Pancreas (tissue), 10 donors: ENCODE measurements around the gene PAMR1. TPM values are rescaled to one million over a fixed set of nuclear protein-coding genes. Genes with fewer than 3 reads are reported as not detected.

Experiments
- ATAC-seq, 4 donors: fragments of 200-7000 bp; cut with Tn5 transposase; one replicate each; pipeline versions ENCODE4 v1.8.0 to v1.9.1; 2020; ENCODE audit warnings: mild to moderate bottlenecking in 4 of 4, moderate library complexity in 4 of 4
- DNase-seq, 6 donors: peaks; one replicate each; pipeline ENCODE4 v3.0.0-alpha.2; 2020
- FAIRE-seq: peaks from 2 replicates; lab custom pipeline; 2012; peaks lifted over from hg19 to GRCh38; lab: Jason Lieb, UNC
- H3K27ac ChIP-seq, 4 donors: fragments of 200-600 bp; sonication (generic); 1 replicate in 3 of 4; 2 replicates in 1 of 4; pipeline versions ENCODE4 v1.5.0 to v1.8.0; 2020
- H3K27me3 ChIP-seq, 4 donors: fragments of 200-600 bp; one replicate each; pipeline ENCODE4 v1.8.0; 2021
- H3K36me3 ChIP-seq, 3 donors: fragments of 200-600 bp; sonication (generic) in 1 of 3; one replicate each; pipeline versions ENCODE4 v1.5.0 to v1.8.0; 2020 to 2021
- H3K4me1 ChIP-seq, 3 donors: fragments of 200-600 bp; one replicate each; pipeline ENCODE4 v1.8.0; 2021
- H3K4me3 ChIP-seq, 4 donors: fragments of 200-600 bp; sonication (generic) in 2 of 4; one replicate each; pipeline versions ENCODE4 v1.5.0 to v1.8.0; 2020 to 2021
- H3K9me3 ChIP-seq, 4 donors: fragments of 200-600 bp; one replicate each; pipeline ENCODE4 v1.8.0; 2021
- WGBS, 2 donors: extraction: QIAGEN DNeasy Blood & Tissue Kit; methylation state at CpG; one replicate each; pipeline ENCODE4 v1.1.7; 2013; 5-methylcytosine and 5-hydroxymethylcytosine counted together
- intact Hi-C, 3 donors: fragments of 100-400 bp; cut with DNase I; formaldehyde crosslinking; loops; one replicate each; pipeline versions ENCODE4 v1.11.1 to v1.14.2; 2022
- polyA plus RNA-seq, 2 donors: library from polyadenylated mRNA; stranded (reverse); fragments of 200-250 nt; gene quantifications; one replicate each; pipeline ENCODE4 v1.2.3, GENCODE V29; 2013
- total RNA-seq, 6 donors: library from RNA; stranded (reverse); fragmentation: NEBNext Ultra II Directional in 4 of 6; extraction: Animal tissue kit (Norgen Biotek cat#: 25700) in 4 of 6; gene quantifications; one replicate each; pipeline versions ENCODE4 v1.2.1 to v1.2.4, GENCODE V29; 2021 to 2023
- TF ChIP-seq, protein P1 (sequence below), 4 donors: fragments of 200-600 bp; sonication (generic) in 3 of 4; IDR thresholded peaks; one replicate each; pipeline versions ENCODE4 v1.5.0 to v1.8.0; 2021; ENCODE audit warnings: antibody characterized with exemption in 4 of 4
- donor health status: healthy with polysubstance abuse.
- donor health status: DM: no; HTN: no; CAD: no; lungs with moderate emphysema.
- donor health status: DM: no; HTN: no; CAD: no.
- donor health status: control.
- donor health status: control.
- donor health status: Bipolar disorder and iron deficiency.
- donor health status: DM: yes; HTN: yes; CAD: no.
- donor health status: DM: no; HTN: no; CAD: no.
- donor health status: DM: no; HTN: no; CAD: no.
- donor health status: DM: yes; HTN: yes; CAD: no.

The PAMR1 gene
- total and polyA plus RNA-seq, 8 donors, result 0.42 to 4.8 (median 1.3) TPM

DNA sequence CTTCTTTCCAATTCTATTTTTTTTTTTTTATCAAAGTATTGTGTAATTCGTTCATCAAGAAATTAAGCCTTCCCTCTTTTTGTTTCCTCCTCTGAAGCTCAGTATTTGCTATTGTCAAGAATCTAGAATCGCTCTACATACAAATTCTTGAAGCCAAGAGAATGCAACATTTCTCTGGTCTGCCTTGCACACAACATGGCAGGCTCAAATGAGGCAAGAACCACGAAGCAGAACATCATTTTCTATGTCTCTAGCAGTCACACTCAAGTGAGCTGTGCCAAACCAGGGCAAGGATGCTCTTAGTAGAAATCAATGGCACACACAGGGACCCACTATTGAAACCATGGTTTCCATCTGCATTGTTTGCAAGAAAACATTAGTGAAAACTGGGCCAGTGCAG, 59.4 kb downstream of the PAMR1 start:
- Histone ChIP-seq H3K27me3 (no peaks in the 10 kb centered on the region), H3K4me1 (no peaks in the 10 kb centered on the region), H3K9me3 (no peaks in the 10 kb centered on the region), H3K4me3 (no peak overlapping the region), H3K36me3 (no peaks in the 10 kb centered on the region), H3K27ac (no peak overlapping the region)
- no peak for FAIRE-seq
- TF ChIP-seq, protein P1, sequence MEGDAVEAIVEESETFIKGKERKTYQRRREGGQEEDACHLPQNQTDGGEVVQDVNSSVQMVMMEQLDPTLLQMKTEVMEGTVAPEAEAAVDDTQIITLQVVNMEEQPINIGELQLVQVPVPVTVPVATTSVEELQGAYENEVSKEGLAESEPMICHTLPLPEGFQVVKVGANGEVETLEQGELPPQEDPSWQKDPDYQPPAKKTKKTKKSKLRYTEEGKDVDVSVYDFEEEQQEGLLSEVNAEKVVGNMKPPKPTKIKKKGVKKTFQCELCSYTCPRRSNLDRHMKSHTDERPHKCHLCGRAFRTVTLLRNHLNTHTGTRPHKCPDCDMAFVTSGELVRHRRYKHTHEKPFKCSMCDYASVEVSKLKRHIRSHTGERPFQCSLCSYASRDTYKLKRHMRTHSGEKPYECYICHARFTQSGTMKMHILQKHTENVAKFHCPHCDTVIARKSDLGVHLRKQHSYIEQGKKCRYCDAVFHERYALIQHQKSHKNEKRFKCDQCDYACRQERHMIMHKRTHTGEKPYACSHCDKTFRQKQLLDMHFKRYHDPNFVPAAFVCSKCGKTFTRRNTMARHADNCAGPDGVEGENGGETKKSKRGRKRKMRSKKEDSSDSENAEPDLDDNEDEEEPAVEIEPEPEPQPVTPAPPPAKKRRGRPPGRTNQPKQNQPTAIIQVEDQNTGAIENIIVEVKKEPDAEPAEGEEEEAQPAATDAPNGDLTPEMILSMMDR (IDR thresholded peaks at IDR 0.05), result no peak
- no peak for ATAC-seq
- DNase-seq, result no peak
- 69 to 78% methylated on average over 3 of the region's 3 CpGs for WGBS, 2 donors
- intact Hi-C loops, result no loop called here

DNA sequence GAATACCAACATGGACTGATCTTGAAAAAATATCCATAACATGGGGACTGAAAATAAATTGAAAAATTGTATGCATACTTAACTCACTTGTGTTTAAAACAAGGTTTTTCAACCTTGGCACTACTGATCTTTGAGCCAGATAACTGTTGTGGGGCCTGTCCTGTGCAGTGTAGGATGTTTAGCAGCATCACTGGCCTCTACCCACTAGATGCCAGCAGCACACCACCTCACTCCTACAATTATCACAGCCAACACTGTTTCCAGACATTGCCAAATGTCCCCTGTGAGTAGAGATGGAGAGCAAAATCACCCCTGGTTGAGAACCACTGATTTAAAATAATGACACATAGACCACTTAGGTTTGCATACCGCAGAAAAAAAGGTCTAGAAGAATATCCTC, 61.1 kb downstream of the PAMR1 start:
- no peak for ATAC-seq
- H3K36me3 ChIP-seq, result no peaks in the 10 kb centered on the region
- H3K9me3 ChIP-seq, result no peaks in the 10 kb centered on the region
- no peak overlapping the region for H3K4me3 ChIP-seq
- H3K27me3 ChIP-seq, result no peaks in the 10 kb centered on the region
- no peak for DNase-seq
- H3K27ac ChIP-seq, result no peak overlapping the region
- TF ChIP-seq, protein P1 (IDR thresholded peaks at IDR 0.05), result no peak
- no peak for FAIRE-seq
- H3K4me1 ChIP-seq, result no peaks in the 10 kb centered on the region
- intact Hi-C loops, result no loop called here
- 86 to 96% methylated on average over 1 of the region's 1 CpG for WGBS, 2 donors

- Histone ChIP-seq H3K4me3 (no peak overlapping the region), H3K4me1 (no peaks in the 10 kb centered on the region), H3K9me3 (no peaks in the 10 kb centered on the region), H3K36me3 (no peaks in the 10 kb centered on the region), H3K27ac (no peak overlapping the region), H3K27me3 (no peaks in the 10 kb centered on the region)
- ATAC-seq (no peak), DNase-seq (no peak), FAIRE-seq (no peak)
- intact Hi-C loops, result no loop called here
- TF ChIP-seq, protein P1 (IDR thresholded peaks at IDR 0.05), result no peak
- 70 to 80% methylated on average over 13 of the region's 13 CpGs for WGBS, 2 donors
These were observed 62.1 kb downstream of the PAMR1 start for GRCh38 chr11:35463331-35463751.

DNA sequence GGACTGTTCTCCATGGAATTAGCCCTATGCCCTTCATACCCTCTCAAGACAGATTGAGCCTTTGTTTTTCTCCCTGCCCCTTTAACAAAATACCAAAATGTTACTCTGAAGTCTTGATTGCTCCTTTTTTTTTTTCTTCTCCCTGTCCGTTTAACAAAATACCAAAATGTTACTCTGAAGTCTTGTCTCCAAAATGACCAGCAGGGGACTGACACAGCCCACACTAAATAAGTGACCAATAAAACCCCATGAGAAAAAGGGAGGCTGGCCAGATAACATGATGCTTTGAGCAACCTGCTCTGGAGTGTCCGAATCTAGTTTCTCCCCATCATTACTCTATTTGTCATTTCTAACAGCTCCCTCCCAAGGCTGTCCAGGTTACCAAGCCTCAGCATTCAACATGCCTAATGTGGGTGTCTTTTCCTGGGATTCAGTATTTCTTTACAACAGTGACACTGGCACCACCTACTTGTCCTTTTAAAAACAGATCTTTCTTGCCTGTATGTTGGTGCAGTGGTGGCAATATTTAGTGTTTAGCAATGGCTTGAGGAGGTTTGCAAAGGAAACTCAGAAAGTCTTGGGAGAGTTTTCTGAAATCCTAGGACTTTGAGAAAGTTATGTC, 63.4 kb downstream of the PAMR1 start:
- ATAC-seq (no peak), FAIRE-seq (no peak), DNase-seq (no peak)
- intact Hi-C loops, result no loop called here
- TF ChIP-seq, protein P1 (IDR thresholded peaks at IDR 0.05), result no peak
- no peak overlapping the region for H3K27ac ChIP-seq
- 31 to 47% methylated on average over 2 of the region's 2 CpGs for WGBS, 2 donors
- H3K4me3 ChIP-seq, result no peak overlapping the region
- no peaks in the 10 kb centered on the region for H3K36me3 ChIP-seq
- H3K27me3 ChIP-seq, result no peaks in the 10 kb centered on the region
- no peaks in the 10 kb centered on the region for H3K9me3 ChIP-seq
- H3K4me1 ChIP-seq, result no peaks in the 10 kb centered on the region

DNA sequence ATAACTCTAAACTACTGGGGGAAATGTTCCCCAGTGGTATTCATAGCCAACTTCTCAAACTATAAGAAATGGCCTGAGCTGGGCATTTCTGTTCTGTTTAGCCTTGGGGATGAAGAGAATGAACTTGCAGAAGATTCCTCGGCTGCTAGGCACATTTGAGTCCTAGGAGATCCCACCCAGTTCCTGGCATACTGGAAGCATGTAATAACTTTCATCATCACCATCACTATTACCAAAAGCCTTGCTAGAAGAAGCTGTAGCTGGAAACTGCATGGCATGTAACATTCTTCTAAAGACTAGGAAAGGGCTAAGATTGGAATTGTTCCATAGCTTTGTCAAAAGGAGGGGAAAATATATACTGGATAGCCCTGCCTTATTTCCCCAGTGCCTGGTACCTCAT, 65.9 kb downstream of the PAMR1 start:
- Histone ChIP-seq H3K4me1 (no peaks in the 10 kb centered on the region), H3K36me3 (no peaks in the 10 kb centered on the region), H3K27me3 (no peaks in the 10 kb centered on the region), H3K9me3 (no peaks in the 10 kb centered on the region), H3K4me3 (no peak overlapping the region), H3K27ac (no peak overlapping the region)
- TF ChIP-seq, protein P1 (IDR thresholded peaks at IDR 0.05), result no peak
- intact Hi-C loops, result no loop called here
- no peak for DNase-seq
- FAIRE-seq, result no peak
- ATAC-seq, result no peak
- WGBS, 2 donors, result 91 to 92% methylated on average over 1 of the region's 1 CpG
